ENCODE measurements around the gene DNAI1. TPM values are rescaled to one million over a fixed set of nuclear protein-coding genes. Genes with fewer than 3 reads are reported as not detected.

The DNAI1 gene
- polyA plus RNA-seq, 1 of the 3 experiments (the other 2 are of a cell fraction), result 0.46 TPM

DNA sequence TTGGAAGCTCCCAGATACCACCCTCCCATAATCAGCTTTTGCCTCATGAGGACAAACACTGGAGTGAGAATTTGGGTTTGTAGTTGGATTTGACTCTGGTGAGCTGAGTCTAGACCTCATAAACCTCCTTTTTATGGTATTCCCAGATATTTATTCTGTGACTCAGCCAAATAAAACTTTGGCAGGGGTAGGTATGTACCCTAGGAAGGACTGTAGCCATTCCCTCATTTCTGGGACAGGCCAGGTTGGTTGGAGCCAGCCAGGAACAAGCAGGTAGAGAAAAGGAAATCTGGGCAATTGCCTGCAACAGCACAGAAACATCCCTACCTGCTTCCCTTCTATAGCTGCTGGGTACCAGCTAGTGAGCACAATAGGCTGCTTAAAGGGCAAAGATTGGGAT, 44.8 kb downstream of the DNAI1 start:
- Histone ChIP-seq H3K79me2 (ENCODE audit: insufficient read depth) (no peaks in the 10 kb centered on the region), H3K4me1 (ENCODE audit: control insufficient read depth in 1 of 2, insufficient read depth in 2 of 2, low read depth in 1 of 2, low read length in 1 of 2) (peaks cover 0 to 6% of the 10 kb centered on the region in 2 experiments; a peak in 1 of 4 replicates), H4K20me1 (ENCODE audit: insufficient read depth) (no peaks in the 10 kb centered on the region), H3K27ac (ENCODE audit: low read depth in 2 of 2, low read length in 1 of 2) (no peak overlapping the region), H3K36me3 (replicated peaks in 1 of 2; ENCODE audit: control insufficient read depth in 1 of 2, insufficient read depth in 2 of 2, low read length in 1 of 2) (no peaks in the 10 kb centered on the region), H2AFZ (ENCODE audit: low read depth) (no peak overlapping the region), H3K9ac (no peak overlapping the region), H3K9me2 (no peaks in the 10 kb centered on the region), H3K27me3 (ENCODE audit: insufficient read depth) (no peaks in the 10 kb centered on the region), H3K9me3 (no peaks in the 10 kb centered on the region), H3F3A (replicated peaks; ENCODE audit: insufficient read depth) (no peaks in the 10 kb centered on the region), H3K4me3 (ENCODE audit: low read depth in 2 of 2, low read length in 1 of 2) (no peak overlapping the region), H3K4me2 (no peak overlapping the region)
- DNase-seq, result no peak
- CTCF ChIA-PET, result interaction anchor here (0.8 to 9.5 kb wide), 13 partner anchors 14 to 170 kb away, joined by 3 to 155 read pairs (median 4); no protein-coding TSS in a partner anchor
- TF ChIP-seq TAF1 (IDR thresholded peaks at IDR 0.05; ENCODE audit: borderline replicate concordance, low read depth, low read length) (no peak), POLR2AphosphoS5 (IDR thresholded peaks at IDR 0.05; ENCODE audit: low read depth, low read length) (no peak), GATA2 (CRISPR knock-in tag; IDR thresholded peaks at IDR 0.05) (no peak), ELF1 (IDR thresholded peaks at IDR 0.05) (no peak)
- TF ChIP-seq, protein P1, sequence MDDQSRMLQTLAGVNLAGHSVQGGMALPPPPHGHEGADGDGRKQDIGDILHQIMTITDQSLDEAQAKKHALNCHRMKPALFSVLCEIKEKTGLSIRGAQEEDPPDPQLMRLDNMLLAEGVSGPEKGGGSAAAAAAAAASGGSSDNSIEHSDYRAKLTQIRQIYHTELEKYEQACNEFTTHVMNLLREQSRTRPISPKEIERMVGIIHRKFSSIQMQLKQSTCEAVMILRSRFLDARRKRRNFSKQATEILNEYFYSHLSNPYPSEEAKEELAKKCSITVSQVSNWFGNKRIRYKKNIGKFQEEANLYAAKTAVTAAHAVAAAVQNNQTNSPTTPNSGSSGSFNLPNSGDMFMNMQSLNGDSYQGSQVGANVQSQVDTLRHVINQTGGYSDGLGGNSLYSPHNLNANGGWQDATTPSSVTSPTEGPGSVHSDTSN (IDR thresholded peaks at IDR 0.05), result no peak
- POLR2A ChIA-PET, result no interaction called here

DNA sequence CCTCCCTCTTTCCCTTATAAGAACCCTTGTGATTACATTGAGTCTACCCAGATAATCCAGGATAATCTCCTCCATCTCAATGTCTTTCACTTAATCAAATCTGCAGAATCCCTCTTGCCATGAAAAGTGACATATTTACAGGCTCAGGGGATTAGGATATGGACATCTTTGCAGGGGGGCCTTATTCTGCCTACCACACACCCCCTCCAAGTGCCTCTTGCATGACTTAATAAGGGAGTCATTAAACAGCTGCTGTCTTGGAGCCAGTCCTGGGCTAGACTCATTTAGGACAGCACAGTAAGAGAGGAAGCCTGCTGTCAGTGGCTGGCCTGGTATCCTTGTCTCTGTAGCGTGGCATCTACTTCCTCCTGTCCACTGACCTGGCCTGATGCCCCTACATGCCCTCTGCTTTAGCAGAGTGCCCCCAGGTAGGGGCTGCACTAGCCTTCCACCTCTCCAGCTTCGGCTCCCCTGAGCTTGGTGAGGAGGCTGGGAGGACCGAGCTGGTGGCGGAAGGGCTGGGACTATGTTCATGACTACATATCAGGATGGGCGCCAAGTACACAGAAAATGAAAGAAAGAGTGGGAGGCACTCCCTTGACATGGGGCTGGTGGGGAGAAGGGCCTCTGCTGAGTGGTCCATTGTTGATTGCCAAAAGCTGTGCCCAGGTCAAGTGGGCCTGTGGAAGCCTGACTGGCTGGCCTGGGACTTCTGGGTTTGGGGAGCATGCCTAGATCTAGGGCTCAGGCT, 46.9 kb downstream of the DNAI1 start:
- Histone ChIP-seq H3K9ac (no peak overlapping the region), H3K79me2 (ENCODE audit: insufficient read depth) (no peaks in the 10 kb centered on the region), H3K4me3 (ENCODE audit: low read depth in 2 of 2, low read length in 1 of 2) (no peak overlapping the region), H3K9me3 (no peaks in the 10 kb centered on the region), H3K4me2 (no peak overlapping the region), H3K9me2 (no peaks in the 10 kb centered on the region), H4K20me1 (ENCODE audit: insufficient read depth) (no peaks in the 10 kb centered on the region), H3F3A (replicated peaks; ENCODE audit: insufficient read depth) (no peaks in the 10 kb centered on the region), H3K27ac (ENCODE audit: low read depth in 2 of 2, low read length in 1 of 2) (no peak overlapping the region), H2AFZ (ENCODE audit: low read depth) (no peak overlapping the region), H3K4me1 (ENCODE audit: control insufficient read depth in 1 of 2, insufficient read depth in 2 of 2, low read depth in 1 of 2, low read length in 1 of 2) (peaks cover 0 to 6% of the 10 kb centered on the region in 2 experiments; a peak in 1 of 4 replicates), H3K27me3 (ENCODE audit: insufficient read depth) (no peaks in the 10 kb centered on the region; the same call in 1 of the 2 replicates), H3K36me3 (replicated peaks in 1 of 2; ENCODE audit: control insufficient read depth in 1 of 2, insufficient read depth in 2 of 2, low read length in 1 of 2) (no peaks in the 10 kb centered on the region)
- WGBS (ENCODE audit: low lambda C conversion rate), result 58% methylated on average over 5 of the region's 5 CpGs
- no peak for DNase-seq
- CTCF ChIA-PET, result interaction anchor here (1.1 to 9.5 kb wide), 7 partner anchors 13 to 102 kb away, joined by 3 to 155 read pairs (median 14); no protein-coding TSS in a partner anchor
- POLR2A ChIA-PET, result no interaction called here
- TF ChIP-seq MXI1 (IDR thresholded peaks at IDR 0.05; ENCODE audit: low read depth, low read length) (no peak), GATA2 (CRISPR knock-in tag; IDR thresholded peaks at IDR 0.05) (no peak), RAD21 (IDR thresholded peaks at IDR 0.05; ENCODE audit: low read length) (no peak), FOXM1 (IDR thresholded peaks at IDR 0.05; ENCODE audit: low read depth) (no peak), FOSL2 (IDR thresholded peaks at IDR 0.05; ENCODE audit: borderline replicate concordance, low read depth) (no peak), EZH2phosphoT487 (IDR thresholded peaks at IDR 0.05; ENCODE audit: borderline replicate concordance, low read depth) (no peak), YY1 (IDR thresholded peaks at IDR 0.05; ENCODE audit: low read depth) (no peak), RXRA (IDR thresholded peaks at IDR 0.05; ENCODE audit: borderline replicate concordance, low read depth) (no peak), POLR2AphosphoS5 (IDR thresholded peaks at IDR 0.05; ENCODE audit: low read depth, low read length) (no peak), RFX5 (IDR thresholded peaks at IDR 0.05; ENCODE audit: low read length) (no peak), SIN3A (IDR thresholded peaks at IDR 0.05; ENCODE audit: borderline replicate concordance, low read depth, low read length) (no peak)
- TF ChIP-seq, protein P2, sequence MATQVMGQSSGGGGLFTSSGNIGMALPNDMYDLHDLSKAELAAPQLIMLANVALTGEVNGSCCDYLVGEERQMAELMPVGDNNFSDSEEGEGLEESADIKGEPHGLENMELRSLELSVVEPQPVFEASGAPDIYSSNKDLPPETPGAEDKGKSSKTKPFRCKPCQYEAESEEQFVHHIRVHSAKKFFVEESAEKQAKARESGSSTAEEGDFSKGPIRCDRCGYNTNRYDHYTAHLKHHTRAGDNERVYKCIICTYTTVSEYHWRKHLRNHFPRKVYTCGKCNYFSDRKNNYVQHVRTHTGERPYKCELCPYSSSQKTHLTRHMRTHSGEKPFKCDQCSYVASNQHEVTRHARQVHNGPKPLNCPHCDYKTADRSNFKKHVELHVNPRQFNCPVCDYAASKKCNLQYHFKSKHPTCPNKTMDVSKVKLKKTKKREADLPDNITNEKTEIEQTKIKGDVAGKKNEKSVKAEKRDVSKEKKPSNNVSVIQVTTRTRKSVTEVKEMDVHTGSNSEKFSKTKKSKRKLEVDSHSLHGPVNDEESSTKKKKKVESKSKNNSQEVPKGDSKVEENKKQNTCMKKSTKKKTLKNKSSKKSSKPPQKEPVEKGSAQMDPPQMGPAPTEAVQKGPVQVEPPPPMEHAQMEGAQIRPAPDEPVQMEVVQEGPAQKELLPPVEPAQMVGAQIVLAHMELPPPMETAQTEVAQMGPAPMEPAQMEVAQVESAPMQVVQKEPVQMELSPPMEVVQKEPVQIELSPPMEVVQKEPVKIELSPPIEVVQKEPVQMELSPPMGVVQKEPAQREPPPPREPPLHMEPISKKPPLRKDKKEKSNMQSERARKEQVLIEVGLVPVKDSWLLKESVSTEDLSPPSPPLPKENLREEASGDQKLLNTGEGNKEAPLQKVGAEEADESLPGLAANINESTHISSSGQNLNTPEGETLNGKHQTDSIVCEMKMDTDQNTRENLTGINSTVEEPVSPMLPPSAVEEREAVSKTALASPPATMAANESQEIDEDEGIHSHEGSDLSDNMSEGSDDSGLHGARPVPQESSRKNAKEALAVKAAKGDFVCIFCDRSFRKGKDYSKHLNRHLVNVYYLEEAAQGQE (IDR thresholded peaks at IDR 0.05; ENCODE audit: low read depth, low read length), result no peak
- TF ChIP-seq, protein P1 (IDR thresholded peaks at IDR 0.05), result no peak
- TF ChIP-seq, protein P3, sequence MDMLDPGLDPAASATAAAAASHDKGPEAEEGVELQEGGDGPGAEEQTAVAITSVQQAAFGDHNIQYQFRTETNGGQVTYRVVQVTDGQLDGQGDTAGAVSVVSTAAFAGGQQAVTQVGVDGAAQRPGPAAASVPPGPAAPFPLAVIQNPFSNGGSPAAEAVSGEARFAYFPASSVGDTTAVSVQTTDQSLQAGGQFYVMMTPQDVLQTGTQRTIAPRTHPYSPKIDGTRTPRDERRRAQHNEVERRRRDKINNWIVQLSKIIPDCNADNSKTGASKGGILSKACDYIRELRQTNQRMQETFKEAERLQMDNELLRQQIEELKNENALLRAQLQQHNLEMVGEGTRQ (IDR thresholded peaks at IDR 0.05; ENCODE audit: borderline replicate concordance, low read depth, low read length), result no peak
- TF ChIP-seq, protein P4, sequence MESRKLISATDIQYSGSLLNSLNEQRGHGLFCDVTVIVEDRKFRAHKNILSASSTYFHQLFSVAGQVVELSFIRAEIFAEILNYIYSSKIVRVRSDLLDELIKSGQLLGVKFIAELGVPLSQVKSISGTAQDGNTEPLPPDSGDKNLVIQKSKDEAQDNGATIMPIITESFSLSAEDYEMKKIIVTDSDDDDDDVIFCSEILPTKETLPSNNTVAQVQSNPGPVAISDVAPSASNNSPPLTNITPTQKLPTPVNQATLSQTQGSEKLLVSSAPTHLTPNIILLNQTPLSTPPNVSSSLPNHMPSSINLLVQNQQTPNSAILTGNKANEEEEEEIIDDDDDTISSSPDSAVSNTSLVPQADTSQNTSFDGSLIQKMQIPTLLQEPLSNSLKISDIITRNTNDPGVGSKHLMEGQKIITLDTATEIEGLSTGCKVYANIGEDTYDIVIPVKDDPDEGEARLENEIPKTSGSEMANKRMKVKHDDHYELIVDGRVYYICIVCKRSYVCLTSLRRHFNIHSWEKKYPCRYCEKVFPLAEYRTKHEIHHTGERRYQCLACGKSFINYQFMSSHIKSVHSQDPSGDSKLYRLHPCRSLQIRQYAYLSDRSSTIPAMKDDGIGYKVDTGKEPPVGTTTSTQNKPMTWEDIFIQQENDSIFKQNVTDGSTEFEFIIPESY (IDR thresholded peaks at IDR 0.05; ENCODE audit: borderline replicate concordance, low read depth), result no peak
